Esophagus squamous epithelium (tissue), 5 donors: ENCODE measurements around the gene KRTDAP. TPM values are rescaled to one million over a fixed set of nuclear protein-coding genes. Genes with fewer than 3 reads are reported as not detected.

ENCODE experiments used
- DNase-seq: peaks from one replicate; lab custom pipeline; 2025; lab: John Stamatoyannopoulos, UW
- H3K27ac ChIP-seq, 4 donors: fragments of 200-600 bp; sonication (generic); one replicate each; pipeline ENCODE4 v1.5.1; 2016 to 2019; ENCODE audit warnings: mild to moderate bottlenecking in 1 of 4
- H3K27me3 ChIP-seq, 4 donors: fragments of 200-600 bp; sonication (generic); 1 replicate in 3 of 4; 2 replicates in 1 of 4; pipeline versions ENCODE4 v1.5.1 to v1.6.0; 2017 to 2021; ENCODE audit warnings: antibody characterized with exemption in 1 of 4
- H3K36me3 ChIP-seq, 3 donors: fragments of 200-600 bp; sonication (generic); one replicate each; pipeline ENCODE4 v1.5.1; 2016 to 2019
- H3K4me1 ChIP-seq, 3 donors: fragments of 200-600 bp; sonication (generic); one replicate each; pipeline ENCODE4 v1.5.1; 2017 to 2019
- H3K4me3 ChIP-seq, 4 donors: fragments of 200-600 bp; sonication (generic); 1 replicate in 3 of 4; 2 replicates in 1 of 4; pipeline ENCODE4 v1.5.1; 2016 to 2019; ENCODE audit warnings: mild to moderate bottlenecking in 2 of 4, moderate library complexity in 1 of 4
- H3K9me3 ChIP-seq, 3 donors: fragments of 200-600 bp; sonication (generic); one replicate each; pipeline ENCODE4 v1.5.1; 2016 to 2019
- CTCF ChIP-seq, 6 experiments: fragments of 450-650 bp in 4 of 6; fragments of 200-600 bp in 2 of 6; sonication (generic) in 2 of 6; IDR thresholded peaks; one replicate each; pipeline ENCODE4 v1.5.1; 2016 to 2019; ENCODE audit warnings: antibody characterized with exemption in 6 of 6, mild to moderate bottlenecking in 4 of 6, moderate library complexity in 4 of 6
- POLR2A ChIP-seq, 4 donors: fragments of 450-650 bp; IDR thresholded peaks; one replicate each; pipeline ENCODE4 v1.6.1; 2017; ENCODE audit warnings: antibody characterized with exemption in 4 of 4, mild to moderate bottlenecking in 4 of 4, moderate library complexity in 3 of 4
- WGBS, 2 donors: methylation state at CpG; one replicate each; pipeline ENCODE4 v1.1.5; 2018; 5-methylcytosine and 5-hydroxymethylcytosine counted together
- intact Hi-C: fragments of 100-400 bp; cut with DNase I; formaldehyde crosslinking; loops from one replicate; pipeline ENCODE4 v1.15.0; 2022
- total RNA-seq, 4 donors: library from RNA; depleted of rRNA; stranded (reverse); fragments of >200 nt; gene quantifications; one replicate each; pipeline ENCODE4 v1.1.0, GENCODE V29; 2016
- donor health status: DM: yes; HTN: yes; CAD: no.

KRTDAP gene
- total RNA-seq, 4 donors from 2014 or later: 4.6 to 656 (median 111) TPM

DNA sequence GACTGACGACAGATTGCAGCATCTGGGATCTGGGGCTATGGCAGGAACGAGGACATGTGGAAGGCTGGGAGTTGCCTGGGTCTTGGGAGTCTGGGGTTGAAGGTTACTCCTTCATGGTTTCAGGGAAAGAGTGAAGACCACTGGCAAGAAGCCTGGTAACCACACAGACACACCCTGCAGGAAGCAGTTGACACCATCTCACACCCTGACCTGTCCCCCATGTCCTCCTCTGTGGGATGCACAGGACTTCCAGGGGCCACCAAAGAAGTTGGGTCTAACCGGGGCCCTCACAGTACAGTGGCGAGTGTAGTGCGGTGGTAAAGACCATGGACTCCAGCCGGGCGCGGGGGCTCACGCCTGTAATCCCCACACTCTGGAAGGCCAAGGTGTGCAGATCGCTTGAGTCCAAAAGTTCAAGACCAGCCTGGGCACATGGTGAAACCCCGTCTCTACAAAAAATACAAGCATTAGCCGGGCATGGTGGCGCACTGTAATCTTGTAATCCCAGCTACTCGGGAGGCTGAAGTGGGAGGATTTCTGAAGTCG lies 52.8 kb downstream of the KRTDAP start:
- intact Hi-C loops: no loop called here
- Histone ChIP-seq H3K36me3 (no peaks in the 10 kb centered on the region), H3K4me1 (peaks cover 27 to 55% (median 38%) of the 10 kb centered on the region in 3 donors), H3K4me3 (no peak overlapping the region), H3K27me3 (peaks cover 0 to 28% (median 0%) of the 10 kb centered on the region in 4 donors), H3K27ac (peak overlapping the region; percentile 72 to 91 (median 84)), H3K9me3 (no peaks in the 10 kb centered on the region)
- WGBS, 2 donors: 79 to 84% methylated on average over 6 to 11 of the region's 15 CpGs
- no peak for DNase-seq
- TF ChIP-seq CTCF (IDR thresholded peaks at IDR 0.05): no peak
- TF ChIP-seq POLR2A (IDR thresholded peaks at IDR 0.05): no peak

Other genes with a start within 250 kb of the KRTDAP start
- gene LSR, start 241.5 kb downstream of the KRTDAP start, total RNA-seq: 100 to 1,000 TPM in 1 of 4 donors, 10 to 100 TPM in 3; 36.0 to 113 (median 79.4) TPM
- gene USF2, start 221.5 kb downstream of the KRTDAP start, total RNA-seq: 10 to 100 TPM; 56.1 to 79.7 (median 59.0) TPM
- gene HAMP, start 207.9 kb downstream of the KRTDAP start, total RNA-seq: not detected
- 1 to 10 TPM in 1 of 4 donors, not detected in 3; 2.3 TPM for gene MAG, start 198.3 kb downstream of the KRTDAP start, total RNA-seq
- gene CD22, start 161.3 kb downstream of the KRTDAP start, total RNA-seq: 1 to 10 TPM in 2 of 4 donors, under 1 TPM in 2; 0.11 to 6.1 (median 1.9) TPM
- gene FFAR1, start 142.6 kb downstream of the KRTDAP start, total RNA-seq: not detected
- not detected for gene FFAR3, start 132.0 kb downstream of the KRTDAP start, total RNA-seq
- not detected for gene GPR42, start 119.4 kb downstream of the KRTDAP start, total RNA-seq
- 1 to 10 TPM in 1 of 4 donors, under 1 TPM in 2, not detected in 1; 0.49 to 2.5 (median 0.56) TPM for gene FFAR2, start 42.2 kb downstream of the KRTDAP start, total RNA-seq
- gene DMKN, start 23.2 kb upstream of the KRTDAP start, total RNA-seq: 100 to 1,000 TPM in 3 of 4 donors, 10 to 100 TPM in 1; 81.6 to 449 (median 257) TPM
- gene SBSN, start 37.8 kb upstream of the KRTDAP start, total RNA-seq: 1,000 to 10,000 TPM in 1 of 4 donors, 100 to 1,000 TPM in 2, 10 to 100 TPM in 1; 58.2 to 1,096 (median 541) TPM
- gene GAPDHS, start 43.0 kb upstream of the KRTDAP start, total RNA-seq: not detected
- gene TMEM147, start 55.2 kb upstream of the KRTDAP start, total RNA-seq: 100 to 1,000 TPM in 1 of 4 donors, 10 to 100 TPM in 3; 68.1 to 119 (median 89.6) TPM
- under 1 TPM in 1 of 4 donors, not detected in 3; 0.18 TPM for gene ATP4A, start 73.2 kb upstream of the KRTDAP start, total RNA-seq
- not detected for gene PMIS2, start 95.7 kb upstream of the KRTDAP start, total RNA-seq
- 10 to 100 TPM in 2 of 4 donors, 1 to 10 TPM in 2; 3.5 to 11.5 (median 10.6) TPM for gene HAUS5, start 122.3 kb upstream of the KRTDAP start, total RNA-seq
- gene RBM42, start 138.6 kb upstream of the KRTDAP start, total RNA-seq: 10 to 100 TPM; 52.1 to 59.1 (median 53.0) TPM
- under 1 TPM in 2 of 4 donors, not detected in 2; 0.31 to 0.44 TPM for gene ETV2, start 151.3 kb upstream of the KRTDAP start, total RNA-seq
- 100 to 1,000 TPM; 582 to 942 (median 761) TPM for gene COX6B1, start 157.9 kb upstream of the KRTDAP start, total RNA-seq
- 10 to 100 TPM in 1 of 4 donors, 1 to 10 TPM in 2, not detected in 1; 4.6 to 18.7 (median 9.8) TPM for gene UPK1A, start 176.1 kb upstream of the KRTDAP start, total RNA-seq
- under 1 TPM in 1 of 4 donors, not detected in 3; 0.38 TPM for gene ZBTB32, start 214.1 kb upstream of the KRTDAP start, total RNA-seq
- 10 to 100 TPM in 3 of 4 donors, 1 to 10 TPM in 1; 7.5 to 33.7 (median 15.6) TPM for gene KMT2B, start 227.5 kb upstream of the KRTDAP start, total RNA-seq